Measurements from ENCODE around the gene ABO. TPM values are rescaled to one million over a fixed set of nuclear protein-coding genes. Genes with fewer than 3 reads are reported as not detected.

The ABO gene
- total and polyA plus RNA-seq, 2 donors (not counting 3 experiments of a cell fraction or from before 2014, with no cell fraction given), result not detected

GRCh38 chr9:133290751-133291302, 15.8 kb upstream of the ABO start:
- TF ChIP-seq, protein P1, sequence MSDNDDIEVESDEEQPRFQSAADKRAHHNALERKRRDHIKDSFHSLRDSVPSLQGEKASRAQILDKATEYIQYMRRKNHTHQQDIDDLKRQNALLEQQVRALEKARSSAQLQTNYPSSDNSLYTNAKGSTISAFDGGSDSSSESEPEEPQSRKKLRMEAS (IDR thresholded peaks at IDR 0.05; ENCODE audit: insufficient read depth, insufficient read length), result no peak
- TF ChIP-seq GATA2 (IDR thresholded peaks at IDR 0.05; ENCODE audit: insufficient read depth, insufficient read length, low read depth, low read length) (no peak), POLR2AphosphoS5 (IDR thresholded peaks at IDR 0.05; ENCODE audit: insufficient read depth, low read depth, low read length) (no peak), MYC (IDR thresholded peaks at IDR 0.05; ENCODE audit: low read depth, low read length) (no peak), FOS (IDR thresholded peaks at IDR 0.05; ENCODE audit: borderline replicate concordance, insufficient read depth, low read length) (no peak), CTCF (IDR thresholded peaks at IDR 0.05; ENCODE audit: extremely low read depth in 1 of 2, insufficient read depth in 1 of 2, low read depth in 1 of 2, low read length in 2 of 2) (no peak), POLR2A (IDR thresholded peaks at IDR 0.05; ENCODE audit: low read depth, low read length) (no peak)
- Histone ChIP-seq H2AFZ (ENCODE audit: low read depth, low read length) (no peak overlapping the region), H3K9me3 (replicated peaks; ENCODE audit: control insufficient read depth, insufficient read depth, low read length) (peaks cover 3% of the 10 kb centered on the region), H3K36me3 (ENCODE audit: control insufficient read depth in 2 of 2, extremely low read depth in 1 of 2, insufficient read depth in 2 of 2, low read length in 2 of 2) (no peaks in the 10 kb centered on the region), H3K4me2 (ENCODE audit: insufficient read depth, low read length) (no peak overlapping the region), H3K4me3 (replicated peaks in 1 of 3; ENCODE audit: insufficient read depth in 1 of 3, low read depth in 1 of 3, low read length in 3 of 3) (no peak overlapping the region), H3K27ac (ENCODE audit: insufficient read depth, low read depth, low read length) (no peak overlapping the region), H3K27me3 (ENCODE audit: control insufficient read depth in 2 of 2, insufficient read depth in 2 of 2, low read length in 2 of 2) (peaks cover 0 to 10% of the 10 kb centered on the region in 2 experiments), H3K9ac (replicated peaks; ENCODE audit: extremely low read depth, insufficient read depth, low read length) (no peak overlapping the region), H3K79me2 (ENCODE audit: control insufficient read depth, insufficient read depth, low read length) (no peaks in the 10 kb centered on the region), H4K20me1 (replicated peaks; ENCODE audit: control insufficient read depth, extremely low read depth, insufficient read depth, low read length) (no peaks in the 10 kb centered on the region), H3K4me1 (ENCODE audit: control insufficient read depth, extremely low read depth, insufficient read depth, low read length) (no peaks in the 10 kb centered on the region), H3K9me1 (replicated peaks; ENCODE audit: control insufficient read depth, extremely low read depth, insufficient read depth, low read length) (no peaks in the 10 kb centered on the region)
- CTCF ChIA-PET, result no interaction called here
- intact Hi-C loops (cut with micrococcal nuclease), result no loop called here
- FAIRE-seq (no peak), DNase-seq (ENCODE audit: low read depth, low spot score) (no peak)
- dilution Hi-C loops (cut with MboI; ENCODE audit: extremely low pct_ligation_motif_present, low sequenced_read_pairs), result no loop called here
- no TSS peak for BruUV-seq (replicated peaks)
- POLR2A ChIA-PET, result no interaction called here

Data from endothelial cell of umbilical vein (primary cell).